DOHH2 (cell line): ENCODE results near the gene PHF21A.

Experiments used
- H3F3A ChIP-seq: fragments of 200-600 bp; sonication (generic), shearing (Covaris generic); 2 replicates; pipeline ENCODE4 v1.6.0; 2016; ENCODE audit warnings: antibody characterized with exemption, mild to moderate bottlenecking; ENCODE audit not compliant: control insufficient read depth, insufficient read depth
- H3K27ac ChIP-seq: fragments of 200-600 bp; sonication (generic); 2 replicates; pipeline ENCODE4 v1.5.1; 2014; ENCODE audit warnings: low read depth, mild to moderate bottlenecking, low read length, moderate library complexity
- H3K27me3 ChIP-seq: fragments of 200-600 bp; sonication (generic); 2 replicates; pipeline ENCODE4 v1.6.1; 2014; ENCODE audit warnings: mild to moderate bottlenecking, low read length, mixed read lengths; ENCODE audit not compliant: control insufficient read depth
- H3K36me3 ChIP-seq: fragments of 200-600 bp; sonication (generic); 2 replicates; pipeline ENCODE4 v1.6.1; 2014; ENCODE audit warnings: mild to moderate bottlenecking, low read length, moderate library complexity, mixed read lengths; ENCODE audit not compliant: control insufficient read depth
- H3K4me1 ChIP-seq: fragments of 200-600 bp; sonication (generic); 2 replicates; pipeline ENCODE4 v1.6.1; 2014; ENCODE audit warnings: mild to moderate bottlenecking, low read length, mixed read lengths; ENCODE audit not compliant: control insufficient read depth
- H3K4me2 ChIP-seq: fragments of 200-600 bp; sonication (generic); 2 replicates; pipeline ENCODE4 v1.6.0; 2014; ENCODE audit warnings: mild to moderate bottlenecking, low read length, moderate library complexity
- H3K4me3 ChIP-seq: fragments of 200-600 bp; sonication (generic); 2 replicates; pipeline ENCODE4 v1.5.1; 2014; ENCODE audit warnings: mild to moderate bottlenecking, low read length, mixed read lengths
- H3K79me2 ChIP-seq: fragments of 200-600 bp; sonication (generic); 2 replicates; pipeline ENCODE4 v1.6.1; 2014; ENCODE audit warnings: mild to moderate bottlenecking, low read length, mixed read lengths; ENCODE audit not compliant: control insufficient read depth
- H3K9me2 ChIP-seq: fragments of 200-600 bp; sonication (generic); replicated peaks from 2 replicates; pipeline ENCODE4 v1.6.1; 2014; ENCODE audit warnings: mild to moderate bottlenecking, low read length, mixed read lengths; ENCODE audit not compliant: control insufficient read depth
- H3K9me3 ChIP-seq: fragments of 200-600 bp; sonication (generic); 2 replicates; pipeline ENCODE4 v1.6.1; 2014; ENCODE audit warnings: antibody characterized with exemption, low read length, mixed read lengths; ENCODE audit not compliant: control insufficient read depth, insufficient read depth
- H4K20me1 ChIP-seq: fragments of 200-600 bp; sonication (generic); 2 replicates; pipeline ENCODE4 v1.6.0; 2014; ENCODE audit warnings: low read depth, mild to moderate bottlenecking, antibody characterized with exemption, low read length, moderate library complexity; ENCODE audit not compliant: control insufficient read depth, insufficient read depth
- EZH2phosphoT487 ChIP-seq: fragments of 200-600 bp; sonication (generic); IDR thresholded peaks from 2 replicates; pipeline ENCODE4 v1.6.1; 2017; ENCODE audit warnings: borderline replicate concordance, mild to moderate bottlenecking, antibody characterized with exemption, low read length, moderate library complexity, mixed read lengths
- TF ChIP-seq, protein P1 (sequence below): fragments of 200-600 bp; sonication (generic); IDR thresholded peaks from one replicate; pipeline ENCODE4 v1.5.1; 2014; ENCODE audit warnings: antibody characterized with exemption, mild to moderate bottlenecking, low read depth, low read length; ENCODE audit not compliant: poor library complexity, severe bottlenecking

PHF21A gene

DNA sequence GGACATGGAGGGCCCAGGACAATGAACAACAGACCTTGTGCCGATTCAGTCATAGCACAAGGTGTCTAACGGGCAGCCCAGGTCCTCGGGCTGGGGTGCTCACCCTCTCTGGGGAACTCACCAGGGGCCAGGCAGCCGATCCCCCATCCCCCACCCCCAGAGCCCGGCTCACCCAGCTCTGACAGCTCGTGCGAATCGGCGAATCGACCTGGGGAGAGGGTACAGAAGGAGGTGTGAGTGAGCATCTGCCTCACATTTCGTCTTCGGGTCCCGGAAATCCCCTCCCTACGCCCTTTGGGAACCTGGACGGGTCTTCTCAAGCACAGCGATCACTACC is 204.0 kb downstream of the PHF21A start:
- peaks cover 54% of the 10 kb centered on the region for H3K4me1 ChIP-seq
- H3K27ac ChIP-seq, result peak overlapping the region; percentile 84

DNA sequence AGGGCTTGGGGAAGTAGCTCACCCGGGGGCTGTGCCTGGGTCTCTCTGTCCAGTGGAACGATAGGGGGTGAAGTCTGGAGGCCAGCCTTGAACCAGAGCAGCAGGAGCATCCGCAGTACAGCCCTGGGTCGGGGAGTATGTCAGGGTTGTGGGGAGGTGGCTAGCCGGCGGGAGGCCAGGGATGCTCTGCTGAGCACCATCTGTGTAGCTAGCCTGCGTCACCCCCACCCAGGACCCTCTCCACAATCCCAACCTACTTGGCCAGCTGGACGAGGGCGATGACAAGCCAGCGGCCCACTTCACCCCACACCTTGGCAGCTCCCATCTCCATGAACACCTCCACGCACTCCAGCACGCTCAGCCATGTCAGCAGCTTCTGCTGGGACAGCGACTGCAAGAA is 205.8 kb downstream of the PHF21A start:
- peaks cover 47% of the 10 kb centered on the region for H3K36me3 ChIP-seq
- no peak overlapping the region for H3K27ac ChIP-seq
- H3K27me3 ChIP-seq, result no peaks in the 10 kb centered on the region
- H3K79me2 ChIP-seq, result peaks cover 24% of the 10 kb centered on the region
- peaks cover 13% of the 10 kb centered on the region for H4K20me1 ChIP-seq
- no peaks in the 10 kb centered on the region for H3K9me3 ChIP-seq
- TF ChIP-seq, protein P1, sequence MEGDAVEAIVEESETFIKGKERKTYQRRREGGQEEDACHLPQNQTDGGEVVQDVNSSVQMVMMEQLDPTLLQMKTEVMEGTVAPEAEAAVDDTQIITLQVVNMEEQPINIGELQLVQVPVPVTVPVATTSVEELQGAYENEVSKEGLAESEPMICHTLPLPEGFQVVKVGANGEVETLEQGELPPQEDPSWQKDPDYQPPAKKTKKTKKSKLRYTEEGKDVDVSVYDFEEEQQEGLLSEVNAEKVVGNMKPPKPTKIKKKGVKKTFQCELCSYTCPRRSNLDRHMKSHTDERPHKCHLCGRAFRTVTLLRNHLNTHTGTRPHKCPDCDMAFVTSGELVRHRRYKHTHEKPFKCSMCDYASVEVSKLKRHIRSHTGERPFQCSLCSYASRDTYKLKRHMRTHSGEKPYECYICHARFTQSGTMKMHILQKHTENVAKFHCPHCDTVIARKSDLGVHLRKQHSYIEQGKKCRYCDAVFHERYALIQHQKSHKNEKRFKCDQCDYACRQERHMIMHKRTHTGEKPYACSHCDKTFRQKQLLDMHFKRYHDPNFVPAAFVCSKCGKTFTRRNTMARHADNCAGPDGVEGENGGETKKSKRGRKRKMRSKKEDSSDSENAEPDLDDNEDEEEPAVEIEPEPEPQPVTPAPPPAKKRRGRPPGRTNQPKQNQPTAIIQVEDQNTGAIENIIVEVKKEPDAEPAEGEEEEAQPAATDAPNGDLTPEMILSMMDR, result no peak
- TF ChIP-seq EZH2phosphoT487, result no peak
- H3K4me3 ChIP-seq, result no peak overlapping the region
- no peak overlapping the region for H3K4me2 ChIP-seq
- no peaks in the 10 kb centered on the region for H3K9me2 ChIP-seq
- H3F3A ChIP-seq, result peaks cover 13% of the 10 kb centered on the region
- H3K4me1 ChIP-seq, result peaks cover 36% of the 10 kb centered on the region

More for the DNA sequence above, 204.0 kb downstream of the PHF21A start:
- peak overlapping the region; percentile 100 for H3K4me3 ChIP-seq
- H4K20me1 ChIP-seq, result peaks cover 16% of the 10 kb centered on the region
- no peaks in the 10 kb centered on the region for H3K9me2 ChIP-seq
- no peak for TF ChIP-seq EZH2phosphoT487
- TF ChIP-seq, protein P1, result no peak
- H3K27me3 ChIP-seq, result no peaks in the 10 kb centered on the region
- H3F3A ChIP-seq, result peaks cover 24% of the 10 kb centered on the region
- H3K4me2 ChIP-seq, result peak overlapping the region; percentile 92
- H3K36me3 ChIP-seq, result peaks cover 43% of the 10 kb centered on the region
- H3K9me3 ChIP-seq, result no peaks in the 10 kb centered on the region
- peaks cover 24% of the 10 kb centered on the region for H3K79me2 ChIP-seq

DNA sequence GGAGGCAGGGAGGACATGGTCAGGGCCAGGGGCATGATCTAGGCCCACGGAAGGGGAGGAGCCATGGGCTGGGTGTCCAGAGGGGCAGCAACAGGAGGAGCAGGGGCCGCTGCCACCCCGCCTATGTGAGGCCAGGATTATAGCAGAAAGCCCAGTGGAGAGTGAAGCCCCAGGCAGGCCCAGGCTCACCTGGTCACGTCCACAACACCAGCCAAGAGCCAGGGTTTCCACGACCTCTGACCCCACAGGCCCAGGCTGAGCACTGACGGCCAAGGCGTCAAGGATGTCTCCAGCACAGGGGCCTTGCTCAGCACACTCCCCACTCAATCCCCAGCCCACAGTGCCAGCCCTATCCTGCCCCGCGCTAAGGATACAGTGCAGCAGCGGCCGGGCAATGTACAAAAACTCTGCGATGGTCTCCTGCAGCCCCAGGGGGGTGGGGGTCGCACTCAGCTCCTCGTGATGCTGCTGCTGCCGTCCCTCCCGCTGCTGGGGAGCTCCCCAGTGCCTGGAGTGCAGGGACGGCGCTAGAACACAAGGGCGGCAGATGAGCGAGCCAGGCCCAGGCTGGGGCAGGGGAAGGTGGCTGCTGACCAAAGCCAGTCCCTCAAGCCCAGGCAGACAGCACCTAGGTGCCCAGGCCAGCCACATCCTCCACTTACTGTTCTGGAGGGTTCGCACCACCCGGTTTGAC is 207.2 kb downstream of the PHF21A start:
- peaks cover 22% of the 10 kb centered on the region for H3K4me1 ChIP-seq

More for the DNA sequence above, 207.2 kb downstream of the PHF21A start:
- Histone ChIP-seq H3K4me2 (no peak overlapping the region), H3K36me3 (peaks cover 56% of the 10 kb centered on the region), H4K20me1 (peaks cover 13% of the 10 kb centered on the region), H3K9me3 (no peaks in the 10 kb centered on the region), H3K27me3 (no peaks in the 10 kb centered on the region), H3K79me2 (peaks cover 24% of the 10 kb centered on the region), H3K27ac (no peak overlapping the region), H3K4me3 (no peak overlapping the region), H3K9me2 (no peaks in the 10 kb centered on the region), H3F3A (peaks cover 6% of the 10 kb centered on the region)
- no peak for TF ChIP-seq EZH2phosphoT487
- TF ChIP-seq, protein P1, result no peak
